Testis (tissue), 2 donors: ENCODE data around the gene GDPD1.

Experiments
- CTCF ChIP-seq, 3 experiments: fragments of 450-650 bp in 2 of 3; fragments of 200-600 bp in 1 of 3; sonication (generic) in 1 of 3; IDR thresholded peaks; one replicate each; pipeline ENCODE4 v1.5.1; 2016 to 2019; ENCODE audit warnings: antibody characterized with exemption in 3 of 3, mild to moderate bottlenecking in 2 of 3, moderate library complexity in 1 of 3
- POLR2A ChIP-seq: fragments of 450-650 bp; IDR thresholded peaks from one replicate; pipeline ENCODE4 v1.6.1; 2017; ENCODE audit warnings: antibody characterized with exemption, mild to moderate bottlenecking, moderate library complexity

GRCh38 chr17:59202320-59202719 lies 18.0 kb upstream of the GDPD1 start:
- no peak for TF ChIP-seq CTCF (IDR thresholded peaks at IDR 0.05)
- TF ChIP-seq POLR2A: no peak
